ENCODE data around the gene PAQR6. TPM values are rescaled to one million over a fixed set of nuclear protein-coding genes. Genes with fewer than 3 reads are reported as not detected.

Gene PAQR6
- total RNA-seq, 1 donor from 2014 or later = 2.0 TPM

- H3K9me3 ChIP-seq = no peaks in the 10 kb centered on the region
- H3K27me3 ChIP-seq = no peaks in the 10 kb centered on the region
- peaks cover 27% of the 10 kb centered on the region for H3K4me1 ChIP-seq
- H3K4me3 ChIP-seq = no peak overlapping the region
- DNase-seq (ENCODE audit: extremely low spot score in 2 of 2) = no peak
- TF ChIP-seq CTCF (IDR thresholded peaks at IDR 0.05) = no peak
- no peak overlapping the region for H3K27ac ChIP-seq
- peaks cover 0 to 22% of the 10 kb centered on the region in 2 donors for H3K36me3 ChIP-seq
- intact Hi-C loops (cut with DNase I) = no loop called here
Observed at GRCh38 chr1:156211243-156211642, 36.6 kb downstream of the PAQR6 start.

DNA sequence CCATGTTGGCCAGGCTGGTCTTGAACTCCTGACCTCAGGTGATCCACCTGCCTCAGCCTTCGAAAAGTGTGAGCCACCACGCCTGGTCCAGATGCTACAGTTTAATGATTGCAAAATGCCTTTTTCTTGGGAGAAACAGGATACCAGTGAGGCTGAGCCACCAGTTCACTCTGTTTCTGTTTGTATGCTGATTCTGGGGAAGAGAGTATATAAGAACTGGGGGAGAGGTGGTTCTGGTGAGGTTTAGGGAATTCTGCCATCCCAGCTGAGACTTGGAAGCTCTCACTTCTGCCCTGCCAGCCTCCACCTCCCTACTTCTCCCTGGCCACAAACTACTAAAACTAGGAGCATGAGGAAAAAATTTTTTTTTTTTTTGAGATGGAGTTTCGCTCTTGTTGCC lies 43.2 kb downstream of the PAQR6 start:
- intact Hi-C loops (cut with DNase I) = no loop called here
- no peak for DNase-seq (ENCODE audit: extremely low spot score in 2 of 2)
- no peaks in the 10 kb centered on the region for H3K27me3 ChIP-seq
- peaks cover 0 to 29% of the 10 kb centered on the region in 2 donors for H3K36me3 ChIP-seq
- no peak overlapping the region for H3K27ac ChIP-seq
- TF ChIP-seq POLR2AphosphoS5 (IDR thresholded peaks at IDR 0.05; ENCODE audit: insufficient read depth in 1 of 2, low read depth in 1 of 2) (no peak), CTCF (IDR thresholded peaks at IDR 0.05) (no peak), POLR2A (IDR thresholded peaks at IDR 0.05) (no peak)
- H3K9me3 ChIP-seq = no peaks in the 10 kb centered on the region
- no peak overlapping the region for H3K4me3 ChIP-seq
- no peaks in the 10 kb centered on the region for H3K4me1 ChIP-seq

GRCh38 chr1:156203331-156203730 lies 44.5 kb downstream of the PAQR6 start:
- Histone ChIP-seq H3K27ac (no peak overlapping the region), H3K4me3 (no peak overlapping the region), H3K4me1 (peaks cover 2% of the 10 kb centered on the region), H3K27me3 (no peaks in the 10 kb centered on the region), H3K36me3 (peaks cover 0 to 26% of the 10 kb centered on the region in 2 donors), H3K9me3 (no peaks in the 10 kb centered on the region)
- DNase-seq (ENCODE audit: extremely low spot score in 2 of 2) = no peak
- TF ChIP-seq POLR2A (IDR thresholded peaks at IDR 0.05) = no peak
- no peak for TF ChIP-seq CTCF (IDR thresholded peaks at IDR 0.05)
- TF ChIP-seq POLR2AphosphoS5 (IDR thresholded peaks at IDR 0.05; ENCODE audit: insufficient read depth in 1 of 2, low read depth in 1 of 2) = no peak
- intact Hi-C loops (cut with DNase I) = no loop called here

DNA sequence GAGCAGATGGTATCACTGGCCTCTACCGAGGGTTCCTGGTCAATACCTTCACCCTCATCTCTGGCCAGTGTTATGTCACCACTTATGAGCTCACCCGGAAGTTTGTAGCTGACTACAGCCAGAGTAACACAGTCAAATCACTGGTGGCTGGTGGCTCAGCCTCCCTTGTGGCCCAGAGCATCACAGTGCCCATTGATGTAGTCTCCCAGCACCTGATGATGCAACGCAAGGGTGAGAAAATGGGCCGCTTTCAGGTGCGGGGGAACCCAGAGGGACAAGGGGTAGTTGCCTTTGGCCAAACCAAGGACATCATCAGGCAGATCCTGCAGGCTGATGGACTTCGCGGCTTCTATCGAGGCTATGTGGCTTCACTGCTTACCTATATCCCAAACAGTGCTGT lies 47.8 kb downstream of the PAQR6 start:
- H3K4me1 ChIP-seq = peaks cover 25% of the 10 kb centered on the region
- H3K4me3 ChIP-seq = no peak overlapping the region
- DNase-seq (ENCODE audit: extremely low spot score in 2 of 2) = no peak
- H3K9me3 ChIP-seq = no peaks in the 10 kb centered on the region
- H3K27ac ChIP-seq = no peak overlapping the region
- H3K36me3 ChIP-seq = peaks cover 0 to 24% of the 10 kb centered on the region in 2 donors
- no peak for TF ChIP-seq POLR2AphosphoS5 (IDR thresholded peaks at IDR 0.05; ENCODE audit: insufficient read depth in 1 of 2, low read depth in 1 of 2)
- TF ChIP-seq CTCF (IDR thresholded peaks at IDR 0.05) = no peak
- TF ChIP-seq POLR2A (IDR thresholded peaks at IDR 0.05) = no peak
- no peaks in the 10 kb centered on the region for H3K27me3 ChIP-seq
- intact Hi-C loops (cut with DNase I) = no loop called here

DNA sequence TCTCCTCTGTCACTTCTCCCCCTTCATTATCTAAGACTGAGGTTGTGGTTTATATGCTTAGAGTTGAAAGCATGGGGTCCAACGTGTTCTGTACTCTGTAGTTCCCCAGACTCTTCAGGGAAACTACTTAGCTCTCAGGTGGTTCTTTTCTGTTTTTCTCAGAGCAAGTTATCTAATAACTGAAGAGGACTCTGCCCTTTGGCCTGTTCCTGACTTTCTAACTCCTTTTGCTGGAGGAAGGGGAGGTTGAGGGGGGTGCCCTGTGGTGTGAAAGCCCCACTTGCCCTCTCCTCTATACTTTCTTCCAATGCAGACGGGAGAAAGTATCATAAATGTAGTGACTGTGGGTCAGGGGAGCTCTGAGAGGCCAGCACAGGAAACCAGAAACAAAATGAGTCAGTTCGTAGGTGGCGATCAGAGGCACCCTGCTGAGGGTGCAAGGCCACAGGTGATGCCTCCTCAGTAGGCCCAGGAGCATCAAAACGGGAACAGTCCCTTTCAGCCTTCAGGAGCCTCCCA lies 49.0 kb downstream of the PAQR6 start:
- Histone ChIP-seq H3K27ac (no peak overlapping the region), H3K27me3 (no peaks in the 10 kb centered on the region), H3K36me3 (peaks cover 0 to 24% of the 10 kb centered on the region in 2 donors), H3K9me3 (no peaks in the 10 kb centered on the region), H3K4me3 (no peak overlapping the region), H3K4me1 (peaks cover 35% of the 10 kb centered on the region)
- intact Hi-C loops (cut with DNase I) = no loop called here
- TF ChIP-seq POLR2A (IDR thresholded peaks at IDR 0.05) (no peak), CTCF (IDR thresholded peaks at IDR 0.05) (no peak), POLR2AphosphoS5 (IDR thresholded peaks at IDR 0.05; ENCODE audit: insufficient read depth in 1 of 2, low read depth in 1 of 2) (no peak)
- DNase-seq (ENCODE audit: extremely low spot score in 2 of 2) = no peak
